ENCODE data around the gene KIDINS220. TPM values are rescaled to one million over a fixed set of nuclear protein-coding genes. Genes with fewer than 3 reads are reported as not detected.

Gene KIDINS220
- polyA plus RNA-seq, 1 donor from 2014 or later = 329 TPM

- Histone ChIP-seq H3K27me3 (ENCODE audit: insufficient read depth, low read depth, low read length) (no peaks in the 10 kb centered on the region), H4K20me1 (ENCODE audit: insufficient read depth) (no peaks in the 10 kb centered on the region), H3K4me3 (ENCODE audit: low read length) (no peak overlapping the region), H3K9ac (ENCODE audit: low read length) (no peak overlapping the region), H3K27ac (ENCODE audit: low read length) (no peak overlapping the region), H3K79me2 (replicated peaks; ENCODE audit: insufficient read depth, low read length) (peaks cover 13% of the 10 kb centered on the region), H3K4me2 (ENCODE audit: low read length) (no peak overlapping the region), H3F3A (ENCODE audit: insufficient read depth, low read length, poor library complexity, severe bottlenecking) (no peaks in the 10 kb centered on the region), H3K36me3 (ENCODE audit: insufficient read depth, low read length) (peaks cover 14% of the 10 kb centered on the region), H2AFZ (ENCODE audit: low read depth, low read length) (no peak overlapping the region), H3K9me2 (ENCODE audit: insufficient read depth, low read length) (no peaks in the 10 kb centered on the region), H3K9me3 (ENCODE audit: low read length) (no peaks in the 10 kb centered on the region)
- no peak for TF ChIP-seq CTCF (IDR thresholded peaks at IDR 0.05; ENCODE audit: poor library complexity, severe bottlenecking)
These were observed 57.4 kb downstream of the KIDINS220 start for GRCh38 chr2:8779795-8780671.

- H2AFZ ChIP-seq (ENCODE audit: low read depth, low read length) = no peak overlapping the region
- H3K79me2 ChIP-seq (replicated peaks; ENCODE audit: insufficient read depth, low read length) = peaks cover 3% of the 10 kb centered on the region
- no peaks in the 10 kb centered on the region for H4K20me1 ChIP-seq (ENCODE audit: insufficient read depth)
- no peaks in the 10 kb centered on the region for H3K9me2 ChIP-seq (ENCODE audit: insufficient read depth, low read length)
- no peaks in the 10 kb centered on the region for H3F3A ChIP-seq (ENCODE audit: insufficient read depth, low read length, poor library complexity, severe bottlenecking)
- no peak overlapping the region for H3K4me2 ChIP-seq (ENCODE audit: low read length)
- no peak for TF ChIP-seq MXI1 (conservative IDR thresholded peaks at IDR 0.05; ENCODE audit: poor library complexity, severe bottlenecking)
- TF ChIP-seq RAD21 (conservative IDR thresholded peaks at IDR 0.05) = no peak
- no peak for TF ChIP-seq CTCF (IDR thresholded peaks at IDR 0.05; ENCODE audit: poor library complexity, severe bottlenecking)
- no peak for TF ChIP-seq EP300 (conservative IDR thresholded peaks at IDR 0.05; ENCODE audit: poor library complexity, severe bottlenecking)
- no peak for TF ChIP-seq TAF1 (IDR thresholded peaks at IDR 0.05; ENCODE audit: low read depth)
- TF ChIP-seq EZH2 (IDR thresholded peaks at IDR 0.05; ENCODE audit: borderline replicate concordance, insufficient read depth, low read length, poor library complexity, severe bottlenecking) = no peak
- TF ChIP-seq POLR2AphosphoS5 (IDR thresholded peaks at IDR 0.05) = no peak
- TF ChIP-seq SMC3 (conservative IDR thresholded peaks at IDR 0.05; ENCODE audit: poor library complexity) = no peak
- TF ChIP-seq REST (IDR thresholded peaks at IDR 0.05; ENCODE audit: borderline replicate concordance) = no peak
- H3K27ac ChIP-seq (ENCODE audit: low read length) = no peak overlapping the region
- H3K36me3 ChIP-seq (ENCODE audit: insufficient read depth, low read length) = peaks cover 13% of the 10 kb centered on the region
- no peak overlapping the region for H3K4me3 ChIP-seq (ENCODE audit: low read length)
- no peak overlapping the region for H3K9ac ChIP-seq (ENCODE audit: low read length)
- no peaks in the 10 kb centered on the region for H3K27me3 ChIP-seq (ENCODE audit: insufficient read depth, low read depth, low read length)
- H3K9me3 ChIP-seq (ENCODE audit: low read length) = no peaks in the 10 kb centered on the region
These were observed 63.0 kb downstream of the KIDINS220 start for GRCh38 chr2:8774371-8774770.
